ENCODE results near the gene HLA-DOB.

Gene HLA-DOB

DNA sequence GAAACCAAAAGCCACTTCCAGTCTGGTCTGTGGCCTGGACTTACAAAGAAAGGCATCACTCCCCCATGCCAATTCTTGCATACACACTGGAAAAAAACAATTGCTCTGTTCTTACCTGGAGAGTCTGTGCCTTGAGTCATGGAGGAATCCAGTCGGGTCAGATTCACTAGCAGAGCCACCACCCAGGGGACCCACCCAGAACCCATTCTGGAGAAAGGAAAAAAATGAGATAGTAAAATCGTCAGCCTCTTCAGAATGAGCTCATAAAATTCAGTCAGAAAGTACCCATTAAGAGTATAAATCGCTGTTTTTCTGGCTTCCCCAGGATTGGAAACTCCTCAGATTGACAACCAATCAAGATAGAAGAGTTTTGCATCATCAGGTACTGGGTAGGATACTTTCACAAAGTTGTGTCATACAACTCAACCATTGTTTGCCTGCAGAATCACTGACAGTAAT lies at the start of gene HLA-DOB:
Gene HLA-DOB (minus strand): TSS at position 257 of the 459 bp plus-strand sequence. CDS start 51 bp downstream, at position 206.
- Histone ChIP-seq H3K27me3 (ENCODE audit: insufficient read depth, low read length) (peaks cover 20% of the 10 kb centered on the region), H3K4me3 (ENCODE audit: low read length) (no peak within 1 kb of the TSS), H3K4me1 (ENCODE audit: insufficient read depth, low read length) (no peaks in the 10 kb centered on the region), H2AFZ (ENCODE audit: low read depth, low read length) (no peak within 1 kb of the TSS), H3K9me3 (ENCODE audit: low read length) (no peaks in the 10 kb centered on the region), H3K36me3 (ENCODE audit: insufficient read depth, low read length) (no peaks in the 10 kb centered on the region)

DNA sequence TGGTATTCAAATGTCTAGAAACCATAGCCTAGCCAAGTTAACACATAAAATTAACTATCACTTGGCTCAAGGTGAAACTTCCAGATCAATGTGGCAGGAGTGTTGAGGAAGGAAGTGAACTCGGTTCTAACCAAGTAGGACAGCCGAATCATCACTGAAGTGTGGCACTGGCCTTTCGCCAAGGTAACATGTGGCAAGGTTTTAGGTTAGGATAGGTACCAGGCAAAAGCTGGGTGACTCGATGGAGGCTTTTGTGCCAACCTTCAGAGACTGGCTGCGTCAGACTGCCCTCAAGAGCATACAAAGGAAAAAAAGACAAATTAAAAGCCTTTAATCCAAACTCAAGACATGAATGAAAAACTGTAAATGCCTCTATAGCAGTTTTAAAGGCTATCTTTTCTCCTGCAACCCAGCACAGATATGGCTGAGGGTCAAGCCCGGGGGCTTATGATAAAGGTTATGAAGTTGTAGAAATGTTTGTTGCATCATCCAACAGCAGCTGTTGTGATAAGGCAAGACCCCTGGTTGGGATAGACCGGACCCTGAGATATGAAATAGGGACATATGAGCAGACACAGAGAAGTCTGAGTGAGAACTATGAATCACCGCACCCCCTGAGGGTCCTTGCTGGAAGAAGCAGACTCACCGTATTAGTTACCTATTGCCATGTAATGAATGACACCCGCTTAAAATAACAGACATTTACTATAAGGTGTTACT lies 49.1 kb upstream of the HLA-DOB start:
- Histone ChIP-seq H3K27me3 (ENCODE audit: insufficient read depth, low read length) (peaks cover 25% of the 10 kb centered on the region), H3K4me1 (ENCODE audit: insufficient read depth, low read length) (no peaks in the 10 kb centered on the region), H3K4me3 (ENCODE audit: low read length) (no peak overlapping the region), H2AFZ (ENCODE audit: low read depth, low read length) (no peak overlapping the region), H3K9me3 (ENCODE audit: low read length) (no peaks in the 10 kb centered on the region), H3K36me3 (ENCODE audit: insufficient read depth, low read length) (no peaks in the 10 kb centered on the region)

DNA sequence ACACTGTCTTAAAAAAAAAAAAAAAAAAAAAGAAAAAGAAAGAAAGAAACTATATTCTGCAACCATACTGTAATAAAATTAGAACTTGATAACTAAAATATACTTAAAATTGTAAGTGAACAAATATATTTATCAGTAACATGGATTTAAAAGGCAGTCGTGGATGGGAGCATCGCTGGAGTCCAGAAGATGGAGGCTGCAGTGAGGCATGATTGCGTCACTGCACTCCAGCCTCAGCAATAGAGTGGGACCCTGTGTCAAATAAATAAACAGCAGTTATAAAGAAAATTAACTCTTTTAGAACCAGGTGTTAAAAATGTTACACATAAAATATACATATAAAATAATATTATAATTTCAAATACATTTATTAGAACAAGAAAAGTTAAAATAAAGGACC lies 45.9 kb upstream of the HLA-DOB start:
- no peaks in the 10 kb centered on the region for H3K4me1 ChIP-seq (ENCODE audit: insufficient read depth, low read length)
- H3K4me3 ChIP-seq (ENCODE audit: low read length), result no peak overlapping the region
- no peak overlapping the region for H2AFZ ChIP-seq (ENCODE audit: low read depth, low read length)
- no peaks in the 10 kb centered on the region for H3K9me3 ChIP-seq (ENCODE audit: low read length)
- H3K36me3 ChIP-seq (ENCODE audit: insufficient read depth, low read length), result no peaks in the 10 kb centered on the region
- peaks cover 41% of the 10 kb centered on the region for H3K27me3 ChIP-seq (ENCODE audit: insufficient read depth, low read length)

- Histone ChIP-seq H3K9me3 (ENCODE audit: low read length) (no peaks in the 10 kb centered on the region), H3K4me1 (ENCODE audit: insufficient read depth, low read length) (no peaks in the 10 kb centered on the region), H3K36me3 (ENCODE audit: insufficient read depth, low read length) (no peaks in the 10 kb centered on the region), H3K27me3 (ENCODE audit: insufficient read depth, low read length) (peaks cover 41% of the 10 kb centered on the region), H3K4me3 (ENCODE audit: low read length) (no peak overlapping the region), H2AFZ (ENCODE audit: low read depth, low read length) (no peak overlapping the region)
Observed at GRCh38 chr6:32860674-32861073, 43.9 kb upstream of the HLA-DOB start.

- H2AFZ ChIP-seq (ENCODE audit: low read depth, low read length), result no peak overlapping the region
- H3K36me3 ChIP-seq (ENCODE audit: insufficient read depth, low read length), result no peaks in the 10 kb centered on the region
- H3K4me3 ChIP-seq (ENCODE audit: low read length), result no peak overlapping the region
- H3K27me3 ChIP-seq (ENCODE audit: insufficient read depth, low read length), result peaks cover 52% of the 10 kb centered on the region
- H3K4me1 ChIP-seq (ENCODE audit: insufficient read depth, low read length), result peaks cover 7% of the 10 kb centered on the region
- H3K9me3 ChIP-seq (ENCODE audit: low read length), result no peaks in the 10 kb centered on the region
Observed at GRCh38 chr6:32858194-32858593, 41.4 kb upstream of the HLA-DOB start.

DNA sequence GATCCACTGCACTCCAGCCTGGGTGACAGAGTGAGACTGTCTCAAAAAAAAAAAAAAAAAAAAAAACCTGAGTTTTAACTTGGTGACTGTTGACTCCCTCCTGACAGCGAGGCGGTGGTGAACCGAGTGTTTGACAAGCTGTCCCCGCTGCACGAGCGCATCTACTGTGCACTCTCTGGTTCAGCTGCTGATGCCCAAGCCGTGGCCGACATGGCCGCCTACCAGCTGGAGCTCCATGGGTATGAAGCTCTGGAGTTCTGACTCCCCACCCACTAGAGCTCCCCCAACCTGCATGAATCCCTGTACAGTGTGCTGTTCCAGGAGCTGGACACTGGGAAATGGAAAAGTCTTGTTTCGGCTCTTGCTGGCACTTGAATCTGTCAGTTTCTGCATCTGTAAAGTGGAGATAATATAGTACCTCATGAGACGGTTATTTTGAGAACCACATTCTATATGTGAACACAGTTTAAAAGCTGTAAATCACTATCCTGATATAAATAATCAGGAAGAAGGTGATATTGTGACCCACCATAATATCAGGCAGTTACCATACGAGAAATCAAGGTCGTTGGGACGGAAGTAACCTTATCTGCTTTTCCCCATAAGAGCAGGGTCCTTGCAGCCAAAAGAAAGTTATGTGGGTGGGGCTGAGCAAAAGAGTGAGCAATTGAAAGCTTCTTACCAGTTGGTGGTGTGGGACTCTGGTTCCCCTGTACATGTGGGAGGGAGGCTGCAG lies 40.5 kb upstream of the HLA-DOB start:
- peaks cover 15% of the 10 kb centered on the region for H3K4me1 ChIP-seq (ENCODE audit: insufficient read depth, low read length)
- H3K36me3 ChIP-seq (ENCODE audit: insufficient read depth, low read length), result no peaks in the 10 kb centered on the region
- H3K27me3 ChIP-seq (ENCODE audit: insufficient read depth, low read length), result peaks cover 61% of the 10 kb centered on the region
- H3K9me3 ChIP-seq (ENCODE audit: low read length), result no peaks in the 10 kb centered on the region
- H2AFZ ChIP-seq (ENCODE audit: low read depth, low read length), result no peak overlapping the region
- no peak overlapping the region for H3K4me3 ChIP-seq (ENCODE audit: low read length)

DNA sequence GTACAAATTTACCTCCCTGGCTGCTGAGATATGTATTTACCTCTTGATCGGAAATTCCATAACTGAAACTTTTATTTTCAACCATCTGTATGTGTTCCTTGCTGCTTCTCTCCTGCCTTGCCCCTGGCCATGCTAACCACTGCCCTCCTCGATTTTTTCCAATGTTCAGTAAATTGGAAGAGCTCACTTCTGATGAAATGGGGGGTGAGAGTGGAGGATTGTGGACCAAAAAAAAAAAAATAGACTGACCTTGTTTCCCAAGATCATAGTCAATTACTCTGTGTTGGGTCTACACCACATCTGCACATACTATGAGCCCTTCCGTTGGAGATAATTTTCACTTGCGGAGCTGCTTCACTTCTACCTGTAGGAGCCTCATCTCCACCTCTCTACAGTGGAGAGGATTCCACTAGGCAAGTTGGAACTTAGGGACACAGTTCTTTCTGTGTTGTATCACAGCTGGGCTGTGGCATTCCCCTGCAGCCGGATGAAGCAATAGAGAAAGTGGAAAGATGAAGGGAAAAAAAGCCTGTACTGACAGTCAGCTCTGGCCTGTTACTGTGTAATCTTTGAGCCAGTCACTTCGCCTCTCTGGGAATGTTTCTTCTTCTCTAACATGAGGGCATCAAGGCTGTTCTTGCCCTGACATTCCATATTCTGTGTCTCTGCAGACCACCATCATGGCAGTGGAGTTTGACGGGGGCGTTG lies 38.8 kb upstream of the HLA-DOB start:
- no peak overlapping the region for H2AFZ ChIP-seq (ENCODE audit: low read depth, low read length)
- H3K4me1 ChIP-seq (ENCODE audit: insufficient read depth, low read length), result peaks cover 17% of the 10 kb centered on the region
- H3K36me3 ChIP-seq (ENCODE audit: insufficient read depth, low read length), result no peaks in the 10 kb centered on the region
- H3K4me3 ChIP-seq (ENCODE audit: low read length), result no peak overlapping the region
- no peaks in the 10 kb centered on the region for H3K9me3 ChIP-seq (ENCODE audit: low read length)
- H3K27me3 ChIP-seq (ENCODE audit: insufficient read depth, low read length), result peaks cover 78% of the 10 kb centered on the region

DNA sequence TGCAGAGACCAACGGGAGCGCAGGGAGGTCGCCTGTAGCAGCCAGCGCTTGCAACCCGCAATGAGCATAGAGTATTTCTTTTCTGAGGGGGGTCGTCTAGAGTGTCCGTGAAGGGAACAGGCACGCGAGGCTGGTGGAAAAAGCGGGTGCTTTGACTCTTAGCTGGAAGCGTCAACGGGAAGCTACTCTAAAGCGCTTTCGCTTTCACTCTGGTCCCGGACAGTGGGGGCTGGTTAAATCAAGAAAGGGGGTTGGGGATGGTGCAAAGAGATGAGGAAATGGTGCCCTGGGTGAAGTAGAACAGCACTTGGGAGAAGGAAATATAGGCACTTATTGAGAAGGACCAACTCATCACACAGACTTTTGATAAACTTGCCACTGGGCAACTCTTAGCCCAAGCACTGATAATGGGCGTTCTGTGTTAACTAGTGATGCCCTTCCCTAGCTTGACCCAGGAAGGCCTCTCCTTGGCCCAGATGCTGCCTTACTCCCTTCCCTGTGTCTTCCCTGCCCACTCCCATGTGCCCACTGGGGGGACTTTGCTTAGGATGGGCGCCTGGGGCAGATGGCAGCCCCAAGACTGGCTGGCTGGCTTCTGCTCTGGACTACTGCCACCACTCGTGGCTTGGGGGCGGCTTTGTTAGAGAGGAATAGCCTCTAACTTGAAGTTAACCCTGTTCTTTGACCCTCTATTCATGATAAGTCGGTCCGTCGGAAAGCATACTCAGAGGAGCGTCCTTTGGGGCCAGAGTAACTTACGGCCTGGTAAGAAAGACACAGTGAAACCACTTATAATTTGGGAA lies 37.8 kb upstream of the HLA-DOB start:
- Histone ChIP-seq H3K4me1 (ENCODE audit: insufficient read depth, low read length) (peaks cover 17% of the 10 kb centered on the region), H3K4me3 (ENCODE audit: low read length) (peak overlapping the region; percentile 52), H3K36me3 (ENCODE audit: insufficient read depth, low read length) (no peaks in the 10 kb centered on the region), H3K9me3 (ENCODE audit: low read length) (no peaks in the 10 kb centered on the region), H3K27me3 (ENCODE audit: insufficient read depth, low read length) (peaks cover 85% of the 10 kb centered on the region), H2AFZ (ENCODE audit: low read depth, low read length) (peak overlapping the region; percentile 87)

GRCh38 chr6:32853541-32854375 lies 37.0 kb upstream of the HLA-DOB start, which contains the start of the genes PSMB9 and TAP1:
Gene PSMB9, plus strand, starts transcription at chr6:32854192. Its CDS starts 38 bp downstream, at chr6:32854230.
Gene TAP1, minus strand, starts transcription at chr6:32853704. Its CDS starts 68 bp downstream, at chr6:32853636.
- Histone ChIP-seq H3K9me3 (ENCODE audit: low read length) (no peaks in the 10 kb centered on the region), H3K4me3 (ENCODE audit: low read length) (peak within 1 kb of the TSS; percentile 52), H3K27me3 (ENCODE audit: insufficient read depth, low read length) (peaks cover 83% of the 10 kb centered on the region), H3K36me3 (ENCODE audit: insufficient read depth, low read length) (no peaks in the 10 kb centered on the region), H3K4me1 (ENCODE audit: insufficient read depth, low read length) (peaks cover 17% of the 10 kb centered on the region), H2AFZ (ENCODE audit: low read depth, low read length) (peak within 1 kb of the TSS; percentile 87)

- peak overlapping the region; percentile 87 for H2AFZ ChIP-seq (ENCODE audit: low read depth, low read length)
- peaks cover 81% of the 10 kb centered on the region for H3K27me3 ChIP-seq (ENCODE audit: insufficient read depth, low read length)
- peak overlapping the region; percentile 52 for H3K4me3 ChIP-seq (ENCODE audit: low read length)
- no peaks in the 10 kb centered on the region for H3K9me3 ChIP-seq (ENCODE audit: low read length)
- no peaks in the 10 kb centered on the region for H3K36me3 ChIP-seq (ENCODE audit: insufficient read depth, low read length)
- peaks cover 17% of the 10 kb centered on the region for H3K4me1 ChIP-seq (ENCODE audit: insufficient read depth, low read length)
Observed at GRCh38 chr6:32852844-32853540, 36.2 kb upstream of the HLA-DOB start.

GRCh38 chr6:32852018-32852843 lies 35.4 kb upstream of the HLA-DOB start:
- Histone ChIP-seq H3K36me3 (ENCODE audit: insufficient read depth, low read length) (no peaks in the 10 kb centered on the region), H3K4me3 (ENCODE audit: low read length) (peak overlapping the region; percentile 52), H3K4me1 (ENCODE audit: insufficient read depth, low read length) (peaks cover 17% of the 10 kb centered on the region), H2AFZ (ENCODE audit: low read depth, low read length) (no peak overlapping the region), H3K27me3 (ENCODE audit: insufficient read depth, low read length) (peaks cover 78% of the 10 kb centered on the region), H3K9me3 (ENCODE audit: low read length) (no peaks in the 10 kb centered on the region)

Measured in neuron (in vitro differentiated cells).